GM19193 (cell line): ENCODE data around the gene AAMDC.
A peak's percentile ranks its signal among the peaks of the same experiment; 100 is the strongest.

Experiments
- POLR2A ChIP-seq: IDR thresholded peaks from 4 replicates; pipeline ENCODE4 v1.6.1; 2011; ENCODE audit not compliant: insufficient read depth, insufficient read length; ENCODE audit errors: extremely low read depth

The AAMDC gene

DNA sequence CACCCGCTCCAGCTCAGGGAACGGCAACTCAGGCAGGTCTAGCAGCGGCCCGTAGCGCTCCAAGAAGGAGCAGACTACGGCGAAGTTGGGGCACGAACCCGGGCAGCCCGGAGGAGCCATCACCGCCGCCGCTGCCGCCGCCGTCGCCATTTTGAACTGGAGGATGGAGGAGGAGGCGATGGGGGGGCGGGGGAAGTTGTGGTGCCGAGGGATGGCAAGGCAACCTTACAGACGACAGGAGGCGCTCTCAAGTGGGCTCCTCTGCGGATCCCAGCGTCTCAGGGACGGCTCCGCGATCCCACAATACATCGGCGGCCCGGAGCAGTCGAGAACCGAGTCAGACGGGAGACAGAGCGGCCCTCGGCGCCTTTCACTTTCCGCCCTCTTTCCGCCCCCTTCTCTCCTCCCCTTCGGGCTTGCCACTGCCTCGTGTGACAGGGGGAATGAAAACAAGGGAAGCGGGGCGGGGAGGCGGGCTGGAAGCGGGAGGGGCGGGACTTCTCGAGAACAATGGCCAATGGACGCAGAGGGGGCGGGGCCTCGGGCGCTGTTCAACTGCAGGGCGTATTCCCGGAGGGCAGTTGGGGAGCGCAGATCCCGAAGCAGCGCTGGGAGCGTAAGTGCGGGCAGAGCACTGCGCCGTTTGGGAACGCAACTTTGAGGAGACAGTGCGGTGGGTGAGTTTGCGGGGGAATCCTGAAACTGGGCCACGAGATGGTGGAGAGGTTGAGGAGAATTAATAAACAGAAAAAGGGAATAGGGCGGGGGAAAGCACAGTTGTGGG is at the start of gene AAMDC, which contains the start of gene RSF1:
AAMDC (plus strand) TSS at position 580 of the 784 bp plus-strand sequence. CDS start 21,353 bp downstream, outside the sequence.
RSF1 (minus strand) TSS at position 158 of the 784 bp plus-strand sequence; CDS start at position 150, 8 bp downstream.
- TF ChIP-seq POLR2A = peak; percentile 69

DNA sequence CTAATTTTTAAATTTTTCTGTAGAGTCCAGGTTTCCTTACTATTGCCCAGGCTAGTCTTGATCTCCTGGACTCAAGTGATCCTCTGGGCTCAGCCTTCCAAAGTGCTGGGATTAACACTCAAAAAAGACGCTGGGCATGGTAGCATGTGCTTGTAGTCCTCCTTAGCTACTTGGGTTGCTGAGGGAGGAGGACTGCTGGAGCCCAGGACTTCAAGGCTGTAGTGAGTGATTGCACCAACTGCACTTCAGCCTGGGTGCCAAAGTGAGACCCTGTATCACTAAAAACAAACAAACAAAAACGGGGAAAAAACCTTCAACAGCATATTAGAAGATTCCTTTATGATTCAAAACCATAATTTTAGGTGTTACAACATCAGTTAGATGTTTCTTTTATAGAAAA is 45.0 kb upstream of the AAMDC start:
- no peak for TF ChIP-seq POLR2A

DNA sequence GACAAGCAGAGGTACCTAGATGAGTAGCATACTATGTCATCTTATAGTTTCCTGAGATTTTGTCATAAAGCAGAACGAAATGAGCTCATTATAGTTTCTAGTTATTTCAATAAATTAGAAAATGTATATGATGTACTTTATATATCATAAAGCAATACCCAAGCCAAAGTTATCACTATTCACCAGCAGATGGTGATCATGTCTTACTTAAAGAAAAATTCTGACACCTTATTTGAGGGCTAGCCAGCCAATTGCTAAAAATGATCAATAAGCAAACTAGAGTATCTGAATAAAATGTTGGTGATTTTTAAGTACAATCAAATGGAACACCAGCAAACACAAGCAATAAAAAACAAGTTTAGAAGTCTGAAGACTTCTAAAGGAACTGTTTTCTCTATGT is 44.5 kb upstream of the AAMDC start:
- no peak for TF ChIP-seq POLR2A

DNA sequence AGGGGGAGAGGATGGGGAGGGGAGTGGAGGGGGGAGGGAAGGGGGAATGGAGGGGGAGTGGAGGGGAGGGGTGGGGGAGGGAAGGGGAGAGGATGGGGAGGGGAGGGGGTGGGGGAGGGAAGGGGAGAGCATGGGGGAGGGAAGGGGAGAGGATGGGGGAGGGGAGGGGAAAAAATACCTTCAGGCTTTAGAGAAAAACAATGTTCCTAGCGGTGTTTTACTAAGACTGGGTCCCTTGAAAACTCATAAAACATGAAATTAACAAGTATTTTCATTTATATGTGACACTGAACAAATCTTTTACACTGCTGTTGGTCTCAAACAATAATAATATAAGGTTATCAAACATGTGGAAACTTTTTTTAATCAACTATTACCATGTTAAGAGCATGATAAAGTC is 42.8 kb upstream of the AAMDC start:
- TF ChIP-seq POLR2A = no peak

DNA sequence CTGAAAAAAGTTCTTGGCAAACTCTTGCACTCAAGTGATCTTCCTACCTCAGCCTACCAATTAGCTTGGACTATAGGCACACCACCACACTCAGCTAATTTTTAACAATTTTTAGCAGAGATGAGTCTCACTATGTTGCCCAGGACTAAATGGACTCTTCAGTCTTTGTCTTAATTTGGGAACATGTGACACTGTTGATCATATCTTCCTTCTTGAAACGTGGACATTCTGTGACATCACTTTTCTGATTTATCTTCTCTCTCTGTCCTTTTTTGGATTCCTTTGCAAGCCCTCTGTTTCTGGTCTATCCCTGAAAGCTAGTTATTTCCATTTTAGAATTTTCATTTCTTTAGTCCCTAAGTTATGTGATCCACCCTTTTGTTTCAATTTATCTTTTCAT is 42.4 kb upstream of the AAMDC start:
- no peak for TF ChIP-seq POLR2A

DNA sequence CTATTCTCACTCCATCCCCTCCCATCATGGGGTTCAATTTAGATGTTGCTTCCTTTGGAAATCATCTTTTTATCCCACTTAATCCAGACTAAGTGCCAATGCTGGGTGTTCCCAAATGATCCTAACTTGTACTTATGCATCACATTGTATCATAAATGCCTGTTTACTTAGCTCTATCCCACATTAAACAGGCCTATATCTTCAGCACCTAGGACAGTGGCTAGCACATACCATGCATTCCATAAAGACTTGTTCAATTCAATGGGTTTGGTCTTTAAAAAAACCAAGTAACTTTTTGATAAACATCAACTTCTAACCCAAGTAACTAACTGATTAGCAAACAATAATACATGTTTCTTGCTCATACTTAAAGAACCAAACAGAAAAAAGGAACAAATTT is 41.0 kb upstream of the AAMDC start:
- TF ChIP-seq POLR2A = no peak

DNA sequence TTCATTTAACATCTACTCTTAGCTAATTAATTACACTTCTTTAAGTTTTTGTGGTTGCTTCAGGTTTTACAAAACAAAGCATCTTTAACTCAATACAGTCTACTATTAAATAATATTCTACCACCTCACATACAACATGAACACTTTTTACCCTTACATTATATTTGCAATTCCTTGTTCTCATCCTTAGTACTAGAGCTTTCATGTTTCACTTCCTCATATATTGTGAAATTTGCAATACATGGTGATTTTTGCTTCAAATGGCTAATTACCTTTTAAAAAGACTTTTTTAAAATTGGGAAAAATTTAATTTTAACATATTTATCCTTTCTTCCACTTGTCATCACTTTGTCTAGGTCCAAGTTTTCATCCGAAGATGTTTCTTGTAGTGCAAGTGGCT is 37.9 kb upstream of the AAMDC start:
- TF ChIP-seq POLR2A = no peak

DNA sequence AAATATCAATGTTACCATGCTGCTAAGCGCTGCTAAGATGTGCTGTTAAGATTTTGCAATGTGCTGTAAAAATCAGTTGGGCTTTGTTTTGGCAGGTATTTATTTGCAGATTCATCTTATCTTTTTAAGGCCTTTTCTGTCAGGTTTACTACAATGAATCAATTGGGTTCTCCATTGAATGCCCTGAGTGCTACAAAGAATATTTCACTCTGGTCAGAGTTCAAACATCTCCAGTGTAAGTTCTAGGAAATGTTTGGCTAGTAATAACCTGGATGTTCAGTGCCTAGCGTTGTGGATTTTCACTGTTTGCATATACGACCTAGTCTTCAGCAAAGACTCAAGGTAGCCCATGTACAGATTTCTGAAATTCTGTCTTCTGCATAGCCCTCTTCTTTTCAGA is 36.4 kb upstream of the AAMDC start:
- TF ChIP-seq POLR2A = no peak

DNA sequence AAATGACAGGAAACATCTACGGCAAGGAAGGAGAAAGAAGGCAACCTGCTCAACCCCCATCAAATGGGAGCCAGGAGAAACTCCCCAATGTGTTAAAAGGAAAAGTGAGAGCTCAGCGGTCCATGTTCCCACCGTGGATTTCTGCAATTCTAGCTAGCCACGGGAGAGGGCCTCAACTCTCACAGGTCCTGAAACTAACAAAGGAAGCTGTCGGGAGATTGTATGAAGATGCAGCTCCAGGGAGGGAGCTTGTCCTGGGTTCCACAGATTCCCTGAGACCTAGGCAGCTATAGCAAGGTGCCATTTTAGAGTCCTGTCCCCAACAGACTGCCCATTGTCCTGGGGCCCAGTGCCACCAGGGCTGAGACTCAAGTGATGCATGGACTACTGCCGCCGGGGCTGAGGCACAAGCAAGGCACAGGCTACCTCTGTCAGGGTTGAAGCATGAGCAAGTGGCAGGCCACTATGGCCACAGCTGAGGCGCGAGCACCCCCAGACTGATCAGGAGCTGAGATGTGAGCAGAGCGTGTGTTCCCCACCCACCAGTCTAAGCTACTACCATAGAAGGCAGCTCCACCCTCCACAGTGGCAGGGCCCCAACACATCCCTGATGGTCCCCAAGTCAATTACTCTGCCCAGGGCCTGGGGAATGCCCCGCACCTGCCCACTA is 31.7 kb upstream of the AAMDC start:
- TF ChIP-seq POLR2A = no peak

DNA sequence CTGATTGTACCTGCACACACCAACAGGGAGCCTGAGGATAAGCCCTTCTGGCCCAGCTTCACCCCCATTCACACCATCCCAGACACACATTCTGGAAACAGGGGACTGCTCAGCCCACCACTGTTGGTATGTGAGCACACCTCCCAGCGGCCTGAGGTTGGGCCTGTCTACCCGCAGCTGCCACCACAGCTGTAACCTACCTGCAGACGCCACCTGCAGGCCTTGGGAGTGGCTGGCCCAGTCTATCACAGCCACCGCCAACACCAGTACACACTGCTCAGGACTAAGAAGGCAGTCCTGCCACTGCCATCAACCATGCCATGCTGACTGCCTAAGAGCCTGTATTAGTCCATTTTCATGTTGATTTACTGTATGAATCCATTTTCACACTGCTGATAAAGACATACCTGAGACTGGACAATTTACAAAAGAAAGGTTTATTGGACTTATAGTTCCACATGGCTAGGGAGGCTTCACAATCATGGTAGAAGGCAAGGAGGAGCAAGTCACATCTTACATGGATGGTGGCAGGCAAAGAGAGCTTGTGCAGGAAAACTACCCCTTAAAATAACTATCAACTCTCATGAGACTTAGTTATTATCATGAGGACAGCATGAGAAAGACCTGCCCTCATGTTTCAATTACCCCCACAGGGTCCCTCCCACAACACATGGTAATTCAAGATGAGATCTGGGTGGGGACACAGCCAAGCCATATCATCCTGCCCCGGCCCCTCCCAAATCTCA is 31.0 kb upstream of the AAMDC start:
- TF ChIP-seq POLR2A = no peak

DNA sequence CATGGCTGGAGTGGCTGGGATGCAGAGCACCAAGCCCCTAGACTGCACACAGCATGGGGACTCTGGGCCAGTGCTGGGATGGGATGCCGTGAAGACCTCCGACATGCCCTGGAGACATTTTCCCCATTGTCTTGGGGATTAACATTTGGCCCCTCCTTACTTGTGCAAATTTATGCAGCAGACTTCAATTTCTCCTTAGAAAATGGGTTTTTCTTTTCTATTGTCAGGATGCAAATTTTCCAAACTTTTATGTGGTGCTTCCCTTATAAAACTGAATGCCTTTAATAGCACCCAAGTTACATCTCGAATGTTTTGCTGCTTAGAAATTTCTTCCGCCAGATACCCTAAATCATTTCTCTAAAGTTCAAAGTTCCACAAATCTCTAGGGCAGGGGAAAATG is 29.6 kb upstream of the AAMDC start:
- TF ChIP-seq POLR2A = no peak

DNA sequence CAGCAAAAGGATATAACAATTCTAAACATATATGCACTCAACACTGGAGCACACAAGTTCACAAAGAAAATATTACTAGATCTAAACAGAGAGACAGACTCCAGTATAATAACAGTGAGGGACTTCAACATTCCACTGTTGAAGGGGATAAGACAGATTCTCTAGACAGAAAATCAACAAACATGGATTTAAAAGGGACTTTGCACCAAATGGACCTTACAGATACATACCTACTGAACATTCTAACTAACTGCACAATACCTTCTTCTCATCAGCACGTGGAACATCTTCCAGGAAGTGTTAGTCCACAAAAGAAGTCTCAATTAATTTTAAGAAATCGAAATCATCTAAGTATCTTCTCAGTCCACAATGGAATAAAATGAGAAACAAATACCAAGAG is 27.0 kb upstream of the AAMDC start:
- TF ChIP-seq POLR2A = no peak

DNA sequence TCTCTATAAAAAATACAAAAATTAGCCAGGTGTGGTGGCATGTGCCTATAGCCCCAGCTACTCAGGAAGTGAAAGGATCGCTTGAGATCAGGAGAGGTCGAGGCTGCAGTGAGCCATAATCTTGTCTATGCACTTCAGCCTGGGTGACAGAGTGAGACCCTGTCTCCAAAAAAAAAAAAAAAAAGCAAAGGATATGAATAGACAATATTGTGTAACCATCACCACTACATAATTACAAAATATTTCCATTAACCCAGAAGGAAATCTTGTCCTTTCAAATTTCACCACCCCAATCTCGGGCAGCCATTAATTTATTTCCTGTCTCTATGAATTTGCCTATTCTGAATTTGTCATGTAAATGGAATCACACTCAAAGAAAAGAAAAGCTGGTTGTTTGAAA is 21.6 kb upstream of the AAMDC start:
- no peak for TF ChIP-seq POLR2A

DNA sequence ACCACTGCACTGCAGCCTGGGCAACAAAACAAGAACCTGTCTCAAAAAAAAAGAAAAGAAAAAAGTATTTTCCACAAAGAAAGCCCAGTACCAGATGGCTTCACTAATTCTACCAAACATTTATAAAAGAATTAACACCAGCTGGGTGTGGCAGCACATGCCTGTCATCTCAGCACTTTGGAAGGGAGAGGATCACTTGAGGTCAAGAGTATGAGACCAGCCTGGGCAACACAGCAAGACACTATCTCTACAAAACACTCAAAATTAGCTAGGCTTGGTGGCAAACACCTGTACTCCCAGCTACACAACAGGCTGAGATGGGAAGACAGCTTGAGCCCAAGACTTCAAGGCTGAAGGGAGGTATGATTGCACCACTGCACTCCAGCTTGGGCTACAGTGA is 20.5 kb upstream of the AAMDC start:
- TF ChIP-seq POLR2A = no peak

DNA sequence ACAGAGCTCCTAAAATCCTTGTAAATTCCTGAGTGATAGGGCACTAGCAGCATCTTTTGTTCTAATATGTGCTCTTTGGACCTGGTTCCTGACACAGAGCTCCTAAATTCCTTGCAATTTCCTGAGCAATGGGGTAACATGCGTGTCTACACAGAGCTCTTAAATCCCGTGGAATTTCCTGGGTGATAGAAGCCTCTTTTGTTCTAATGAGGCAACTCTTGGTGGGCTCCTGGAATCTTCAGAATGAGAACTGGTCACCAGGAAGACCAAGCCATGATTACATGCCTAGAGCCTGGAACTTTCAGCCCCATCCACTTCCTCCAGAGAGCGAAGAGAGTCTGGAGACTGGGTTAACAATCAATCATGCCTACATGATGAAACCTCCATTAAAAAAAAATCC is 19.5 kb upstream of the AAMDC start:
- no peak for TF ChIP-seq POLR2A
